ENCODE data around the gene TUBA1C. TPM values are rescaled to one million over a fixed set of nuclear protein-coding genes. Genes with fewer than 3 reads are reported as not detected.

The TUBA1C gene
- total RNA-seq, 4 donors from 2014 or later = 207 to 331 (median 263) TPM

GRCh38 chr12:49293056-49293956, 28.4 kb downstream of the TUBA1C start:
- H3K4me3 ChIP-seq = no peak overlapping the region
- peaks cover 53% of the 10 kb centered on the region for H3K27me3 ChIP-seq
- DNase-seq = no peak
- no peak overlapping the region for H3K27ac ChIP-seq
- TF ChIP-seq EP300 (IDR thresholded peaks at IDR 0.05; ENCODE audit: low read depth) (no peak), POLR2A (IDR thresholded peaks at IDR 0.05) (no peak), POLR2AphosphoS5 (IDR thresholded peaks at IDR 0.05) (no peak)
- TF ChIP-seq, protein P1, sequence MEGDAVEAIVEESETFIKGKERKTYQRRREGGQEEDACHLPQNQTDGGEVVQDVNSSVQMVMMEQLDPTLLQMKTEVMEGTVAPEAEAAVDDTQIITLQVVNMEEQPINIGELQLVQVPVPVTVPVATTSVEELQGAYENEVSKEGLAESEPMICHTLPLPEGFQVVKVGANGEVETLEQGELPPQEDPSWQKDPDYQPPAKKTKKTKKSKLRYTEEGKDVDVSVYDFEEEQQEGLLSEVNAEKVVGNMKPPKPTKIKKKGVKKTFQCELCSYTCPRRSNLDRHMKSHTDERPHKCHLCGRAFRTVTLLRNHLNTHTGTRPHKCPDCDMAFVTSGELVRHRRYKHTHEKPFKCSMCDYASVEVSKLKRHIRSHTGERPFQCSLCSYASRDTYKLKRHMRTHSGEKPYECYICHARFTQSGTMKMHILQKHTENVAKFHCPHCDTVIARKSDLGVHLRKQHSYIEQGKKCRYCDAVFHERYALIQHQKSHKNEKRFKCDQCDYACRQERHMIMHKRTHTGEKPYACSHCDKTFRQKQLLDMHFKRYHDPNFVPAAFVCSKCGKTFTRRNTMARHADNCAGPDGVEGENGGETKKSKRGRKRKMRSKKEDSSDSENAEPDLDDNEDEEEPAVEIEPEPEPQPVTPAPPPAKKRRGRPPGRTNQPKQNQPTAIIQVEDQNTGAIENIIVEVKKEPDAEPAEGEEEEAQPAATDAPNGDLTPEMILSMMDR (IDR thresholded peaks at IDR 0.05) = no peak
- H3K9me3 ChIP-seq = no peaks in the 10 kb centered on the region
- WGBS, 2 donors (ENCODE audit: low coverage in 1 of 2) = 40% methylated on average over 18 of the region's 18 CpGs; no CpG with 5 or more reads in 1 of the 2 donors
- in situ Hi-C loops (cut with MboI; ENCODE audit: low pct_ligation_motif_present in 1 of 4, low pct_unique_long_range_greater_than_20kb in 1 of 4, low sequenced_read_pairs in 3 of 4) (no loop called here), intact Hi-C loops (cut with DNase I; ENCODE audit: low total_unique reads) (loop anchor here (5.0 kb wide), 1 partner anchor 49 kb away; no protein-coding TSS in a partner anchor)
- H3K4me1 ChIP-seq = peaks cover 12 to 33% (median 28%) of the 10 kb centered on the region in 4 donors
- no peaks in the 10 kb centered on the region for H3K36me3 ChIP-seq

GRCh38 chr12:49294086-49294803, 29.4 kb downstream of the TUBA1C start:
- Histone ChIP-seq H3K9me3 (no peaks in the 10 kb centered on the region), H3K4me1 (peaks cover 12 to 33% (median 28%) of the 10 kb centered on the region in 4 donors), H3K4me3 (no peak overlapping the region), H3K27me3 (peaks cover 57% of the 10 kb centered on the region), H3K36me3 (no peaks in the 10 kb centered on the region), H3K27ac (no peak overlapping the region)
- WGBS, 2 donors (ENCODE audit: low coverage in 1 of 2) = 60 to 83% methylated on average over 1 to 8 of the region's 8 CpGs
- DNase-seq = no peak
- in situ Hi-C loops (cut with MboI; ENCODE audit: low pct_ligation_motif_present in 1 of 4, low pct_unique_long_range_greater_than_20kb in 1 of 4, low sequenced_read_pairs in 3 of 4) (no loop called here), intact Hi-C loops (cut with DNase I; ENCODE audit: low total_unique reads) (loop anchor here (5.0 kb wide), 1 partner anchor 48 kb away; no protein-coding TSS in a partner anchor)
- TF ChIP-seq, protein P1 (IDR thresholded peaks at IDR 0.05) = no peak
- TF ChIP-seq POLR2AphosphoS5 (IDR thresholded peaks at IDR 0.05) = no peak
- no peak for TF ChIP-seq POLR2A (IDR thresholded peaks at IDR 0.05)
- TF ChIP-seq EP300 (IDR thresholded peaks at IDR 0.05; ENCODE audit: low read depth) = no peak

DNA sequence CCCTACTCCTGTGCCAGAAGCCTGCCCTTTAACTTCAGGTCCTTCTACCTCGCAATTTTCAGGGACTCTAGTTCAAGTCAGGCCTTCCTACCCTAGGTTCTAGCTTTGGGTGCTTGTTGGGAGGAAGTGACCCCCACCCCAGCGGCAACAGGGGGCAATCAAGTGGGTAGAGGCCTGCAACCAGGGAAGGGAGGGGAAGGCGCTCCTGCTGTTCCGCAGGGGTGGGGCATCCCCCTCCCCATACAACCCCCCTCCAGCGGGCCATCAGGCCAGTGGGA, 29.9 kb downstream of the TUBA1C start:
- in situ Hi-C loops (cut with MboI; ENCODE audit: low pct_ligation_motif_present in 1 of 4, low pct_unique_long_range_greater_than_20kb in 1 of 4, low sequenced_read_pairs in 3 of 4) = no loop called here

More for the DNA sequence above, 29.9 kb downstream of the TUBA1C start:
- H3K4me3 ChIP-seq = no peak overlapping the region
- WGBS, 2 donors (ENCODE audit: low coverage in 1 of 2) = 45% methylated on average over 5 of the region's 5 CpGs; no CpG with 5 or more reads in 1 of the 2 donors
- H3K9me3 ChIP-seq = no peaks in the 10 kb centered on the region
- peaks cover 60% of the 10 kb centered on the region for H3K27me3 ChIP-seq
- intact Hi-C loops (cut with DNase I; ENCODE audit: low total_unique reads) = loop anchor here (5.0 kb wide), 1 partner anchor 48 kb away; no protein-coding TSS in a partner anchor
- no peak for DNase-seq
- peaks cover 12 to 33% (median 28%) of the 10 kb centered on the region in 4 donors for H3K4me1 ChIP-seq
- no peak for TF ChIP-seq POLR2AphosphoS5 (IDR thresholded peaks at IDR 0.05)
- TF ChIP-seq EP300 (IDR thresholded peaks at IDR 0.05; ENCODE audit: low read depth) = no peak
- TF ChIP-seq POLR2A (IDR thresholded peaks at IDR 0.05) = no peak
- TF ChIP-seq, protein P1 (IDR thresholded peaks at IDR 0.05) = no peak
- H3K27ac ChIP-seq = no peak overlapping the region
- no peaks in the 10 kb centered on the region for H3K36me3 ChIP-seq
